Measurements from ENCODE around the gene CEP83. TPM values are rescaled to one million over a fixed set of nuclear protein-coding genes. Genes with fewer than 3 reads are reported as not detected.
A peak's percentile ranks its signal among the peaks of the same experiment; 100 is the strongest.
"Not testable (repeated sequence)": the region's sequence is repeated elsewhere in the genome, so short reads cannot be mapped to it uniquely, and the experiment has no call there.

Gene CEP83
- polyA plus RNA-seq, 3 donors from 2014 or later, result 2.0 to 4.4 (median 4.1) TPM

DNA sequence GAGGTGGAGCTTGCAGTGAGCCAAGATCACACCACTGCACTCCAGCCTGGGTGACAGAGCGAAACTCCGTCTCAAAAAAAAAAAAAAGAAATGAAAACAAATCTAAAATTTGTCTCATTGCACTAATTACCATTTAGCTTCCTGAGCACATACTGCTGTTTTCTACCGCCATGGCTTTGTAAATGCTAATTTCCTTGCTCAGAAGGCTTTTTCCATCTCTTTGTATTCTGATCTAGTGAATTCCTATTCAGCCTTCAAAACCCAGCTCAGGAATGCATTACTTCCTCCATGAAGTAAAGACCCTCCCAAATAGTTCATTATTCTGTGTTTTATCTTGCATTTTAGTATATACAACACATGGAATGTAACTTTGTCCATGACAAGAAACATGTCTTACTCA, 33.6 kb downstream of the CEP83 start:
- no peak for DNase-seq
- Mint-ChIP-seq H3K27ac (peak overlapping the region in 1 of 6 donors; percentile 3), H3K36me3 (peaks cover 16 to 38% (median 30%) of the 10 kb centered on the region in 3 donors), H3K27me3 (ENCODE audit: low read depth in 3 of 3) (no peaks in the 10 kb centered on the region), H3K4me3 (no peak overlapping the region), H3K4me1 (peaks cover 0 to 1% of the 10 kb centered on the region in 2 donors), H3K9me3 (peaks cover 22 to 37% (median 25%) of the 10 kb centered on the region in 6 donors)

- H3K9me3 Mint-ChIP-seq, result peaks cover 13 to 27% (median 15%) of the 10 kb centered on the region in 6 donors
- DNase-seq; H3K4me1 Mint-ChIP-seq; H3K4me3 Mint-ChIP-seq; H3K27ac Mint-ChIP-seq; H3K27me3 Mint-ChIP-seq (ENCODE audit: low read depth in 3 of 3): not testable (repeated sequence)
- H3K36me3 Mint-ChIP-seq, result peaks cover 12 to 29% (median 25%) of the 10 kb centered on the region in 3 donors
These were observed 34.8 kb downstream of the CEP83 start for GRCh38 chr12:94424830-94425229.

DNA sequence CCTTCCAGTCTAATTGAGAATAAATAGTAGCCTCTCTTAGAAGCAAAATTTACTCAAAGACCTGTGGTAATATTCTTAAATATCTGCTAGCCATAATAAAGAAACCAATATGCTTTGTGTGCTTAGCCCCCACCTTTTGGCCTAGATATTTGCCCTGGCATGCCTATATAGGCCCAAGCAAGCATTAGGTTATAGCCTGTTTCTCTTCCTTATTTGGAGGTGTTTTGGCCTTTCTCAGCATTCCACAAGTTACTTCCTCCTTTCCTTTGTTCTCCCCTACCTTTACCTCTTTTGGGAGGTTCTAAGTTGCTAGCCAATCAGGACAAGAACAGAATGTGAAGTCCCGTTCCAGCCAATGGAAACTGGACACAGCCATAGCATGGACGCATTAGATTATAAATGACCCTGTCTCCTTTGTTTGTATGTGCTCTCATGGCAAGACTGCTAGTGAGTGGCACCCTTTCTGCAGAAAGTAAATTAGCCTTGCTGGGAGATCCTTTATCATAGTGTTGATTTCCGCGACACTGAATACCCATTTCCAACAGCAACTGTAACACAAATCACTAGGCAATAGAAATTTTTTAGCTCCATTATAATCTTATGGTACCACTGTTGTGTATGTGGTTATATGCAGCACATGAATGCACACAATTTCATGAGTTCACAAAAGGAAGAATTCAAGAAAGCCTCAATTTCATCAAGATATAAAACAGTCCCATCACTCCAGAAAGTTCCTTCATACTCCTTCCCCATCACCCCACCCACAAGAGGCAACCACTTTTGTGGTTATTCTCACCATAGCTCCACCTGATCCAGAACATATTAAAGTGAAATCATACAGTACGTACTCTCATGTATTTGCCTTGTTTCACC, 37.6 kb downstream of the CEP83 start:
- no peak overlapping the region for H3K27ac Mint-ChIP-seq

DNA sequence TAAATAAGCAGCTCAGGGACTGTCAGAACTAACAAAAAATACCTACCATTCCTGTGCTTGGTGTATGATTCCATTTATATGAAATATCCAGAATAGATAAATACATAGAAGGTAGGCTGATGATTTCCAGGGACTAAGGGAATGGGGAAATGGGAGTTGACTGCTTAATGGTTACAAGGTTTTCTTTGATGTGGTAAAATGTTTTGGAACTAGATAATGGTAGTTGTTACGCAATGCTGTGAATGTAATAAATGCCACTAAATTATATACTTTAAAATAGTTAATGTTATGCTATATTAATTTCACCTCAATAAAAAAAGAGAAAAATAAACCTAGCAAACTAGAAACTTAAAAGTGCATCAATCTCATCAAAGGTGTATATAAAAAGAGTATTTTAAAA, 41.1 kb downstream of the CEP83 start:
- peaks cover 16 to 27% (median 21%) of the 10 kb centered on the region in 6 donors for H3K9me3 Mint-ChIP-seq
- H3K27me3 Mint-ChIP-seq (ENCODE audit: low read depth in 3 of 3), result no peaks in the 10 kb centered on the region
- peaks cover 16 to 26% (median 20%) of the 10 kb centered on the region in 3 donors for H3K36me3 Mint-ChIP-seq
- no peak for DNase-seq
- H3K4me3 Mint-ChIP-seq, result no peak overlapping the region
- no peak overlapping the region for H3K27ac Mint-ChIP-seq
- no peaks in the 10 kb centered on the region for H3K4me1 Mint-ChIP-seq

More for the DNA sequence above, 37.6 kb downstream of the CEP83 start:
- Mint-ChIP-seq H3K36me3 (peaks cover 21 to 36% (median 33%) of the 10 kb centered on the region in 3 donors), H3K27me3 (ENCODE audit: low read depth in 3 of 3) (no peaks in the 10 kb centered on the region), H3K4me3 (no peak overlapping the region), H3K9me3 (peaks cover 16 to 30% (median 22%) of the 10 kb centered on the region in 6 donors), H3K4me1 (peaks cover 0 to 1% of the 10 kb centered on the region in 2 donors)
- DNase-seq, result no peak

DNA sequence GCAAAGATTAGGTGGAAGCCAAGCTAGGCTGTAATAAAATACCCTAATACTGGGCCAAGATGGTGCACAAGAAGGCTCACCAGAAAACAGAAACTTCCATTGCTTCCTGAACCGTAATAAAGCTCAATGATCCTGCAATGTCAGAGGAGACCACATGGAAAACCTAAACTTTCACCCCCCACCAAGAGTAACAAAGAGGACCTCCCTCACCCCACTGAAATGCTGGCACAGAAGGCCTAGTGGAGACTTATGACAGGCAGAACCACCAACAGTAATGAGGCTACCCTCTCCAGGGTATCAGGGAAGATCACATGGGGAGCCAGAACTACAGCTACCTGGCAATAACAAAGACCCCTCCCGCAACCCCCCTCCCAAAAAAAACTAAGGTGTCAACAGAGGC, 43.1 kb downstream of the CEP83 start:
- Mint-ChIP-seq H3K4me3 (no peak overlapping the region), H3K27ac (no peak overlapping the region), H3K4me1 (no peaks in the 10 kb centered on the region), H3K27me3 (ENCODE audit: low read depth in 3 of 3) (no peaks in the 10 kb centered on the region), H3K36me3 (peaks cover 9 to 15% (median 11%) of the 10 kb centered on the region in 3 donors), H3K9me3 (peaks cover 5 to 12% (median 8%) of the 10 kb centered on the region in 6 donors)
- DNase-seq, result no peak

DNA sequence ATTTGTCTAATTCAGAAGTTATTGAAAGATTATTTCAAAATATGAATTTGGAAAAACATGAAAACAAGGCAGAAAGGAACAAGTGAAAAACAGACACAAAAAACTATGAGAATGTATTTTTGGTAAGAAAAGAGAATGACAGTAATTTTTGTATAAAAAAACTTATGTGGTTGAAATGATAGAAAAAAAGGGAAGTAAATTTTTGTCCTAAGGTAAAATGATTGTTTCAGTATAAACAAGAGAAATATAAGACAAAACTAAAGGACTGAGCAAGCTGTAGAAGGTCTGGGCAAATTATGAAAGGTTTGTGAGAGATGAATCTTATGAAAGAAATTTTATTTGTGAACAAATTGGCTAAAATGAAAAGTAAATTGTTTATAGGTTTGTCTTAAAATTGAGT, 44.6 kb downstream of the CEP83 start:
- H3K4me1 Mint-ChIP-seq, result no peaks in the 10 kb centered on the region
- no peak for DNase-seq
- H3K4me3 Mint-ChIP-seq, result no peak overlapping the region
- H3K27me3 Mint-ChIP-seq (ENCODE audit: low read depth in 3 of 3), result no peaks in the 10 kb centered on the region
- H3K9me3 Mint-ChIP-seq, result peaks cover 3 to 10% (median 6%) of the 10 kb centered on the region in 6 donors
- H3K27ac Mint-ChIP-seq, result no peak overlapping the region
- peaks cover 9 to 15% (median 12%) of the 10 kb centered on the region in 3 donors for H3K36me3 Mint-ChIP-seq

- Mint-ChIP-seq H3K36me3 (peaks cover 13 to 17% (median 15%) of the 10 kb centered on the region in 3 donors), H3K4me1 (peaks cover 10 to 11% of the 10 kb centered on the region in 2 donors), H3K27ac (peak overlapping the region in 3 of 6 donors; percentile 15 to 46 (median 26)), H3K27me3 (ENCODE audit: low read depth in 3 of 3) (peaks cover 0 to 2% (median 0%) of the 10 kb centered on the region in 3 donors), H3K9me3 (peaks cover 0 to 3% (median 0%) of the 10 kb centered on the region in 6 donors), H3K4me3 (peak overlapping the region in 3 of 5 donors; percentile 3 to 26 (median 20))
- DNase-seq, result no peak
These were observed 54.1 kb downstream of the CEP83 start for GRCh38 chr12:94405413-94406116.

DNA sequence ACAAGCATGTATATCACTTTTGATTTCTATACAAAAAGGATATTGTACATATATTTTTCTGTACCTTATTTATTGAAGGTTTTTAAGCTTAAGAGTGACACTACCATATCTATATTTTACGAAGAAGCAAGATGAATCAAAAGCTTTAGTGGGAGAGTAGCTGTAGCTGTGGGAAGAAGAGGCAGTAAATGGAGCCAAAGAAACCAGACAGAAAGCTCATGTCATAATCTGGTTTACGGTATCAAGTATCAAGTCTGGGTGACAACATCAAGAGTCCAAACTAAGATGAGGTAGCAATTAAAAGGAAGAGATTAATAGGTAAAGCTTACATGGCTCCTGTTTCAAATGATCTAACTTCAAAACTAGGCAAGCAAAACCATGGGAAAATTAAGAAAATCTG, 54.8 kb downstream of the CEP83 start:
- peaks cover 10 to 11% of the 10 kb centered on the region in 2 donors for H3K4me1 Mint-ChIP-seq
- no peak for DNase-seq
- peaks cover 0 to 2% (median 0%) of the 10 kb centered on the region in 3 donors for H3K27me3 Mint-ChIP-seq (ENCODE audit: low read depth in 3 of 3)
- peaks cover 0 to 10% (median 2%) of the 10 kb centered on the region in 6 donors for H3K9me3 Mint-ChIP-seq
- peak overlapping the region in 1 of 6 donors; percentile 77 for H3K27ac Mint-ChIP-seq
- H3K36me3 Mint-ChIP-seq, result peaks cover 20 to 24% (median 22%) of the 10 kb centered on the region in 3 donors
- H3K4me3 Mint-ChIP-seq, result peak overlapping the region in 1 of 5 donors; percentile 24

GRCh38 chr12:94401326-94401725, 58.3 kb downstream of the CEP83 start:
- DNase-seq, result no peak
- Mint-ChIP-seq H3K27me3 (ENCODE audit: low read depth in 3 of 3) (peaks cover 0 to 2% (median 0%) of the 10 kb centered on the region in 3 donors), H3K36me3 (peaks cover 36 to 43% (median 42%) of the 10 kb centered on the region in 3 donors), H3K27ac (no peak overlapping the region), H3K4me1 (peaks cover 10 to 11% of the 10 kb centered on the region in 2 donors), H3K9me3 (peaks cover 6 to 28% (median 11%) of the 10 kb centered on the region in 6 donors), H3K4me3 (no peak overlapping the region)

DNA sequence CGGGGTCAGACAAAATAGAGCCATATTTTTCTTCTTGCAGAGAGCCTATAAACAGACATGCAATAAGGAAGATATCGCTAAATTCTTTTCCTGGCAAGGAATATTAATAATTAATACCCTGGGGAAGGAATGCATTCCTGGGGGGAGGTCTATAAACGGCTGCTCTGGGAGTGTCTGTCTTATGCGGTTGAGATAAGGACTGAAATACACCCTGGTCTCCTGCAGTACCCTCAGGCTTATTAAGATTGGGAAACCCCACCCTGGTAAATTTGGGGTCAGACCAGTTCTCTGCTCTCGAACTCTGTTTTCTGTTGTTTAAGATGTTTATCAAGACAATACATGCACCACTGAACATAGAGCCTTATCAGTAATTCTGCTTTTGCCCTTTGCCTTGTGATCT, 61.0 kb downstream of the CEP83 start:
- H3K4me3 Mint-ChIP-seq; H3K4me1 Mint-ChIP-seq; H3K27ac Mint-ChIP-seq; DNase-seq; H3K27me3 Mint-ChIP-seq (ENCODE audit: low read depth in 3 of 3): not testable (repeated sequence)
- Mint-ChIP-seq H3K36me3 (peaks cover 41 to 53% (median 46%) of the 10 kb centered on the region in 3 donors), H3K9me3 (peaks cover 9 to 28% (median 11%) of the 10 kb centered on the region in 6 donors)

DNA sequence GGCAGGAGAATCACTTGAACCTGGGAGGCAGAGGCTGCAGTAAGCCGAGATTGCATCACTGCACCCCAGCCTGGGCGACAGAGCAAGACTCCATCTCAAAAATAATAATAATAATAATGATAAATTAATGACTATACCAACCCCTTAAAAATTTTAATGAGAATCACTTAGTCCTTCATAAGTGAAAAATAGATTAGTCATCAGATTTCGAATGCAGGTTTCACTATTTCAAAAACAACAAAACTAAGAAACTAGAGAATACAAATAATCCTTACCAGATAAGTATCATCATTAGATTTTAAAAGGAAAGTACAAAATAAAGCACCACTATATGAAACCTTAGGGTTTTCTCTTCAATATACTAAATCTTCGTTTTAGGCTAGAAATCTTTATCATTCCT, 62.3 kb downstream of the CEP83 start:
- H3K36me3 Mint-ChIP-seq, result peaks cover 40 to 53% (median 46%) of the 10 kb centered on the region in 3 donors
- DNase-seq, result no peak
- peaks cover 0 to 2% (median 0%) of the 10 kb centered on the region in 3 donors for H3K27me3 Mint-ChIP-seq (ENCODE audit: low read depth in 3 of 3)
- peaks cover 9 to 28% (median 11%) of the 10 kb centered on the region in 6 donors for H3K9me3 Mint-ChIP-seq
- no peak overlapping the region for H3K4me3 Mint-ChIP-seq
- H3K27ac Mint-ChIP-seq, result no peak overlapping the region
- H3K4me1 Mint-ChIP-seq, result peaks cover 0 to 1% of the 10 kb centered on the region in 2 donors

DNA sequence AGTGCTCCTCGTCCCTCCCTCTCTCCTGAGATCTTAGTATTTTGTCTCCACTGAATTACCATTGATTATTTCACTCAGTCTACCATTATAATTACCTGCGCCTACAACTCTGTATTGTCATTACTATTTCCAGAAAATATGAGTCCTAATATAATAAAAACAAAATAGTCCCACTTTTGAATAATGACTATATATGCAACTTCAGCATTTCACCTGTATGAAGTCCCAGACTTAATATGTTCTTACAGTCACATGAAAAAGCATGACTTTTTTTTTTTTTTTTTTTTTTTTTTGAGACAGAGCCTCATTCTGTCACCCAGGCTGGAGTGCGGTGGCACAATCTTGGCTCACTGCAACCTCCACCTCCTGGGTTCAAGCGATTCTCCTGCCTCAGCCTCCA, 63.7 kb downstream of the CEP83 start:
- not testable (repeated sequence) for DNase-seq; H3K4me3 Mint-ChIP-seq; H3K27ac Mint-ChIP-seq; H3K27me3 Mint-ChIP-seq (ENCODE audit: low read depth in 3 of 3); H3K4me1 Mint-ChIP-seq
- Mint-ChIP-seq H3K9me3 (peaks cover 9 to 28% (median 11%) of the 10 kb centered on the region in 6 donors), H3K36me3 (peaks cover 31 to 45% (median 44%) of the 10 kb centered on the region in 3 donors)

DNA sequence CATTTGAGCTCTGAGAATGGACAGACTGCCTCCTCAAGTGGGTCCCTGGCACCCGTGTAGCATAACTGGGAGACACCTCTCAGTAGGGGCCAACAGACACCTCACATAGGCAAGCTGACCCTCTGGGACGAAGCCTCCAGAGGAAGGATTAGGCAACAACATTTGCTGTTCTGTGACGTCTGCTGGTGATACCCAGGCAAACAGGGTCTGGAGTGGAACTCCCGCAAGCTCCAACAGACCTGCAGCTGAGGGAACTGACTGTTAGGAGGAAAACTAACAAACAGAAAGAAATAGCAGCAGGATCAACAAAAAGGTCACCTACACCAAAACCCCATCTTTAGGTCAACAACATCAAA, 69.6 kb downstream of the CEP83 start:
- peaks cover under 1 to 6% (median 5%) of the 10 kb centered on the region in 6 donors for H3K9me3 Mint-ChIP-seq

More for the DNA sequence above, 69.6 kb downstream of the CEP83 start:
- peaks cover 0 to 1% of the 10 kb centered on the region in 2 donors for H3K4me1 Mint-ChIP-seq
- peaks cover 10 to 34% (median 28%) of the 10 kb centered on the region in 3 donors for H3K36me3 Mint-ChIP-seq
- H3K4me3 Mint-ChIP-seq, result no peak overlapping the region
- DNase-seq, result no peak
- peaks cover 0 to 2% (median 0%) of the 10 kb centered on the region in 3 donors for H3K27me3 Mint-ChIP-seq (ENCODE audit: low read depth in 3 of 3)
- no peak overlapping the region for H3K27ac Mint-ChIP-seq

Measured in immature natural killer cell (primary cell).